Measurements from ENCODE around the gene SMIM1.
"Not testable (repeated sequence)": the region's sequence is repeated elsewhere in the genome, so short reads cannot be mapped to it uniquely, and the experiment has no call there.

Gene SMIM1

GRCh38 chr1:3796215-3797061 lies 23.9 kb downstream of the SMIM1 start, which contains the start of gene LRRC47:
Gene LRRC47, minus strand, starts transcription at chr1:3796498. Its CDS starts 22 bp downstream, at chr1:3796476.
- peak; percentile 89 for DNase-seq (ENCODE audit: low spot score)

DNA sequence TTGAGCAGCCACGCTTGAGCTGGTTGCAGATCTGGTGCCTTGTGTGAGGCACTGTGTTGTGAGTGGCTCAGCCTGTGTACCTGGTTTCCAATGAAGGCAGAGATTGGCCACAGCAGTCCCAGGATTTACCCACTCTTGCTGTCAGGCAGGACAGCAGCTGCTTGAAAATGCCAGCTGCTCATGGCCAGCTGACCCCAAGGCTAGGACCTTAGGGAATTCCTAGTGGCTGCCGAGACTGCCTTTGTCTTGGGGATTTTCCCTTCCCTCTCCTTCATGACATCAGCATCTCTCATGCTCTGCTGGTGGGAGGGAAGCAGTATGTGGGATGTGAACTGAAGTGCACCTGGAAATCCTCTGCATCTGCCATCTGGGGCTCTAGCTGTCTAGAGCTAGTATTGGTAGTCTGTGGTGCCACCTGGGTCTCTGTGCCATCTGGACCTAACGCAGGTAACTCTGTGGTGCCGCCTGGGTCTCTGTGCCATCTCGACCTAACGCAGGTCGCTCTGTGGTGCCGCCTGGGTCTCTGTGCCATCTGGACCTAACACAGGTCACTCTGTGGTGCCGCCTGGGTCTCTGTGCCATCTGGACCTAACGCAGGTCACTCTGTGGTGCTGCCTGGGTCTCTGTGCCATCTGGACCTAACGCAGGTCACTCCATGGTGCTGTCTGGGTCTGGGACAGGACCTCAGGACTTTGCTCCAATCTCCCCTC lies 27.6 kb downstream of the SMIM1 start:
- DNase-seq (ENCODE audit: low spot score): no peak

DNA sequence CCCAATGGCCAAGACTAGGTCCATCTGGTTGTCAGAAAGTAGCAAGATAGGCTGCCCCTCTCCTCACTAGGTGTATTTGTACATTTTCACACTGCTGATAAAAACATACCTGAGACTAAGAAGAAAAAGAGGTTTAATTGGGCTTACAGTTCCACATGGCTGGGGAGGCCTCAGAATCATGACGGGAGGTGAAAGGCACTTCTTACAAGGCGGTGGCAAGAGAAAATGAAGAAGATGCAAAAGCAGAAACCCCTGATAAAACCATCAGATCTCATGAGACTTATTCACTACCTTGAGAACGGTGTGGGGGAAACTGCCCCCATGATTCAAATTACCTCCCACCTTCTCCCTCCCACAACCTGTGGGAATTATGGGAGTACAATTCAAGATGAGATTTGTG lies 28.2 kb downstream of the SMIM1 start:
- not testable (repeated sequence) for DNase-seq (ENCODE audit: low spot score)

DNA sequence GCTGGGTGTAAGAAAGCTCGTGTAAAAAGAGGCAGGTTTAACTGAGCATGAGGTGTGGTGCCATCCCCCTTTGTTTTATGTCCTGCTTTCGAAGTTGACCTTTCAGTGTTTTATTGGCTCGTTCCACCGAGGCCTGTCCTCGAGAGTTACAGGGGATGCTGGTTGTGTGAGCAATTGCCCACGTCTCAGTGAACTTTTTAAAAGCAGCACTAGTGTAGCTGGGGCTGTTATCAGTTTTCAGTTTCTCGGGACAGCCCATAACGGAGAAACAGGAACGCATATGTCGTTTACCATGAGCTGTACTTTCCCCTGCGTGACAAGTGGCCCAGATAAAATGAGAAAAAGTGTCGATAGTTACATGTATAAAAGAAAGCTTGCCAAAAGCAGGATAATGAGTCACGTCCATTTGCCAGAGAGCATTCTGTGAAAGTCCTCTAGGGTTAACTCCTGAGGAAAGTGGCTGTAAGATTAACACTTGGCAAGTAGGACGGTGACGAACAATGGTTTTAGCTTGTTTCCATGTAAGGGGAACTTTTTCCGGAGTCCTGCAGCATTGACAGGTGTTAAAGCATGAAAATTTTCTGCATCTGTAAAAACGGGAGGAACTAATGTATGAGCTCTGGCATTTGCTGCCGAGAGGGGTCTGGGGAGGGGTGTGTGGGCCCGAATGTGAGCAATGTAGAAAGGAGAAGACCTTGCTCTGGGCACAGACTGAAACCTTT lies 31.5 kb downstream of the SMIM1 start:
- no peak for DNase-seq (ENCODE audit: low spot score)

DNA sequence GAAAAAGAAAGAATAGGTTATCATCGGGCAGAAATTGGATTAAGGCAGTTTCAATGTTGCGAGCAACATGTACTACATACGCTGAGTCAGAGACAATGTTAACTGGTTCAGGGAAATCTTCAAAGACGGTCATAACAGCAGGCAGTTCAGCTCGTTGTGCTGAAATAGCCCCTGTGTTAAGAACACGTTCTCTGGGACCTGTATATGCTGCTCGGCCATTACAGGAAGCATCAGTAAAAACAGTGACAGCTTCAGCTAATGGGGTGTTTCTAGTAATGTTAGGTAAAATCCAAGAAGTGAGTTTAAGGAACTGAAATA lies 32.0 kb downstream of the SMIM1 start:
- DNase-seq (ENCODE audit: low spot score): not testable (repeated sequence)

DNA sequence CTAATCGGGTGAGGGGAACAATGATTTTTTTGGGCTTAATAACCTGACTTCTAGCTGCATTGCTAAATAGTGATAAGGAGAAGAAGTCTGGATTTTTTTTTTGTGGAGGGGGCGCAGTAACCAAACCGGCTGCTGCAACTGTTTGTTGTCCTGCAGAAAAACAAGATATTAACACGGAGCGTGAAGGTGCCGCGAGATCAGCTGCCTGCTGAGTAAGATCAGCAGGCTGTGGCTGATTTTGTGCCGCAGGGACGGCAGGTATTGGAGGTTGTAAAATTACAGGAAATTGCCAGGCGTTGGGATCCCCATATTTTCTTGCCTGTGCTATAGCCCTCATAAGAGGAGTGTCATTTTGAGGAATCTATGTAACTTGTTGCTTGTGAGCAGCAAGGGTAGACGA lies 32.5 kb downstream of the SMIM1 start:
- no peak for DNase-seq (ENCODE audit: low spot score)

- DNase-seq (ENCODE audit: low spot score): no peak
These were observed 35.2 kb downstream of the SMIM1 start for GRCh38 chr1:3807769-3808168.

- no peak for DNase-seq (ENCODE audit: low spot score)
These were observed 37.1 kb downstream of the SMIM1 start for GRCh38 chr1:3809680-3810079.

DNA sequence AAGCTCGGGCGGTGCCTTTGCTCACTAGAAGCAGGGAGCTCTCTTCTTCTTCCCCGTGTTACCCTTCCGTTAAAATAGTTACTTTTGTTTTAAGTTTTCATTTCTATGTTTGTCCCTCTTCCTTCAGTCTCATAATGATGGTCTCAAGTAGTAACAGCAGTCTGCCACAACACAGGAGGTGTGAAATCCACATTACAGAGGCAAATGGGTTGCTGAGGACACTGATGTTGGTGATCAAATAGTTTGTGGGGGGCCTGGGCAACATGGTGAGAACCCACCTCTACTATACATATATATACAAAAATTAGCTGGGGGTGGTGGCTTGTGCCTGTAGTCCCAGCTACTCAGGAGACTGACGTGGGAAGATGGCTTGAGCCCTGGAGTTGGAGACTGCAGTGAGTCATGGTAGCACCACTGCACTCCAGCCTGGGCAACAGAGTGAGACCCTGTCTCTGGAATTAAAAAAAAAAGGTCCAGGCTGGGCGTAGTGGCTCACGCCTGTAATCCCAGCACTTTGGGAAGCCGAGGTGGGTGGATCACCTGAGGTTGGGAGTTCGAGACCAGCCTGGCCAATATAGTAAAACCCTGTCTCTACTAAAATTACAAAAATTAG lies 37.7 kb downstream of the SMIM1 start:
- not testable (repeated sequence) for DNase-seq (ENCODE audit: low spot score)

DNA sequence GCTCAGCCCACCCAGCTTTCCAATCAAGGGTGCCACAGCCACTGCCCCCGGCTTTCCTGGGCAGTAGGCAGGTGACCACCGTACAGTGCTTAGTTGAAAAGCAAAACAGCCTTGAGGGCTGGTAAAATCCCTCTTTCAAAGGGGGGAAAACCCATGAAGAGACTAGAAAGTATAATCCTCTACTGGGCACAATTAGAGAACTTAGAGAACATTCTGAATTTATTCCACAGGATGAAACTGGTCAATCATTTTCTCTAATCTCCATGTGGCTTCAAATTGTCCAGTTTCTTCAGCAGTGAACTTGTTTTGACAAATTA lies 39.0 kb downstream of the SMIM1 start:
- DNase-seq (ENCODE audit: low spot score): no peak

GRCh38 chr1:3814065-3814464 lies 41.5 kb downstream of the SMIM1 start:
- no peak for DNase-seq (ENCODE audit: low spot score)

DNA sequence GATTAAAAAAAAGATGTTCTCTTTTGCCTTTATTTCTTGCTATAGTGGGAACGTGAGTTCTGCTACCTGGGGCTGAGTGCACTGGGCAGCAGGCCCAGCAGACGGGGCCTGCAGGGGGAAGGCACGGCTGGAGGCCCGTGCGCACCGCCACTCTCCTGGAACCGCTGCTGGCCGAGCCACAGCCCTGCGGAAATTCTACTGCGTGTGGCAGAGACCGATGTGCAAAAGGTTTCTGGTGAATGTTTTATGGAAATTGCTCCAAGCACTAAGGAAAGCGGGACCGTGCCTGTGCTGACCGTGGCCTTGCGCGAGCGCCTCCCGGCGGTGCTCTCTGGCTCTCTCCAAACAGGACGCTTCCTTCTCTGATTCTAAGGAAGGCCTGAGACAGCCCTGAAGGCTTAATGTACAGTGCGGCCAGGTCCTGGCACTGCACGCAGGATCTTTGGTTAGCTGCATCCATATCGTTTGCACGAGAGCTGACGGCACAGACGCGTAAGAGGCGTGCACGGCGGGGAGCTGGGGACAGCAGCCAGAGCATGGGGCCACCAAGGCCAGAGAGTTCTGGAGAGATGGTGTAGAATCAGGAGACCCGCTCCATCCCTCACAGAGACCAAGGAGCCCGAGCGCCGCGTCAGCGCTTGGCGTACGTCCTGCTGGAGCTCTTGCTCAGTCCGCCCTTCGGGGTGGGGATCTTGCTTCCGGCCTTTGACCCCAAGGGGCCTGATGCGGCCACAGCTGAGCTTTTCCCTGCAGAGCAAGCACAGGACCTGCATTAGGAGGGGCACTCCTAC lies 42.4 kb downstream of the SMIM1 start:
- DNase-seq (ENCODE audit: low spot score): no peak

- no peak for DNase-seq (ENCODE audit: low spot score)
These were observed 44.0 kb downstream of the SMIM1 start for GRCh38 chr1:3816331-3817137.

GRCh38 chr1:3817138-3817740 lies 44.7 kb downstream of the SMIM1 start:
- no peak for DNase-seq (ENCODE audit: low spot score)

GRCh38 chr1:3817821-3818597 lies 45.5 kb downstream of the SMIM1 start:
- no peak for DNase-seq (ENCODE audit: low spot score)

GRCh38 chr1:3819771-3820200 lies 47.2 kb downstream of the SMIM1 start:
- DNase-seq (ENCODE audit: low spot score): no peak

GRCh38 chr1:3820316-3820715 lies 47.8 kb downstream of the SMIM1 start:
- no peak for DNase-seq (ENCODE audit: low spot score)

- no peak for DNase-seq (ENCODE audit: low spot score)
These were observed 48.5 kb downstream of the SMIM1 start for GRCh38 chr1:3821004-3821403.

- DNase-seq (ENCODE audit: low spot score): no peak
These were observed 48.9 kb downstream of the SMIM1 start for GRCh38 chr1:3821447-3821846.

DNA sequence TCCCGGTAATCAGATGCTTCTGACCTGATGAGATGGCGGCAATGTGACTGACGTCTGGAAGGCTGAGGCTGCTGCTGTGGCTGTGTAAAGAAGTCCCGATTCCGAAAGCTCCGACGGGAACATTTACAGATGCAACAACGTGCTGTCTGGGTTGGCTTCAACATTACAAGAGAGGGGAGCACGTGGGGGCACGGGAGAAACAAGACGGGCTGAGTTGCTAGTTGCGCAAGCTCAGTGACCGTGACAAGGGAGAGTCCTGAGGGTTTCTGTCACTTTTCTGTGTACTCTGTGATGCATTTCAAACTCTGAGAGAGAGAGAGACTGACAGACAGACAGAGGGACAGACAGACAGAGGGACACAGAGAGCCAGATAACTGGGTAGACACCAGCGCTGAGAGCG lies 49.4 kb downstream of the SMIM1 start:
- DNase-seq (ENCODE audit: low spot score): no peak
